K562 (cell line): ENCODE data around the gene COMP. TPM values are rescaled to one million over a fixed set of nuclear protein-coding genes. Genes with fewer than 3 reads are reported as not detected.

ENCODE experiments used
- ADNP ChIP-seq: fragments of 200-800 bp; sonication (Bioruptor generic); IDR thresholded peaks from 2 replicates; pipeline ENCODE4 v1.6.1; 2016; ENCODE audit warnings: missing genetic modification characterization, missing compliant biosample characterization
- BRD4 ChIP-seq: fragments of 200-600 bp; sonication (generic); IDR thresholded peaks from 2 replicates; pipeline ENCODE4 v1.6.1; 2017; ENCODE audit warnings: inconsistent platforms
- CBFA2T3 ChIP-seq: fragments of 450-650 bp; IDR thresholded peaks from 2 replicates; pipeline ENCODE4 v1.6.1; 2017
- CBX3 ChIP-seq, 2 experiments: IDR thresholded peaks; 1 replicate in 1 of 2; 2 replicates in 1 of 2; pipeline ENCODE4 v1.6.1; 2012; ENCODE audit warnings: inconsistent platforms in 2 of 2, low read length in 2 of 2, borderline replicate concordance in 1 of 2, control low read depth in 1 of 2
- CREB1 ChIP-seq, 2 experiments: sonication (generic) in 1 of 2; formaldehyde crosslinking in 1 of 2; IDR thresholded peaks; 2 replicates each; pipeline versions ENCODE4 v1.6.1 to v1.8.0; 2012 to 2022; ENCODE audit warnings: inconsistent platforms in 1 of 2, mild to moderate bottlenecking in 1 of 2, missing genetic modification reagents in 1 of 2, moderate library complexity in 1 of 2
- E2F3 ChIP-seq: fragments of 250-450 bp; sonication (Bioruptor Pico); IDR thresholded peaks from 2 replicates; pipeline ENCODE4 v1.4.0; 2020; ENCODE audit warnings: mild to moderate bottlenecking
- EGR1 ChIP-seq: fragments of 450-650 bp; conservative IDR thresholded peaks from 2 replicates; pipeline ENCODE4 v1.6.1; 2017; ENCODE audit warnings: mild to moderate bottlenecking
- ETV1 ChIP-seq: fragments of 450-650 bp; conservative IDR thresholded peaks from 2 replicates; pipeline ENCODE4 v1.6.1; 2016; ENCODE audit warnings: missing genetic modification characterization, control low read depth, low read depth, missing compliant biosample characterization
- HDAC2 ChIP-seq: fragments of 450-650 bp; IDR thresholded peaks from 2 replicates; pipeline ENCODE4 v1.6.1; 2016; ENCODE audit warnings: mild to moderate bottlenecking
- JUN ChIP-seq, 2 experiments: sonication (generic) in 1 of 2; formaldehyde crosslinking in 1 of 2; IDR thresholded peaks; 2 replicates each; pipeline versions ENCODE4 v1.6.1 to v1.8.0; 2012 to 2022; ENCODE audit warnings: borderline replicate concordance in 2 of 2, mild to moderate bottlenecking in 2 of 2, improper control_type of control experiment in 1 of 2, low read depth in 1 of 2, low read length in 1 of 2, missing genetic modification reagents in 1 of 2
- KHSRP ChIP-seq: fragments of 450-650 bp; IDR thresholded peaks from 2 replicates; pipeline ENCODE4 v1.6.1; 2017
- KLF13 ChIP-seq: fragments of 450-650 bp; IDR thresholded peaks from 2 replicates; pipeline ENCODE4 v1.6.1; 2016; ENCODE audit warnings: missing genetic modification characterization, low read depth, mild to moderate bottlenecking, missing compliant biosample characterization, moderate library complexity, borderline replicate concordance
- MAZ ChIP-seq, 2 experiments: fragments of 450-650 bp in 1 of 2; sonication (generic) in 1 of 2; formaldehyde crosslinking; IDR thresholded peaks in 1 of 2; conservative IDR thresholded peaks in 1 of 2; 2 replicates each; pipeline versions ENCODE4 v1.4.0 to v1.5.0; 2020; ENCODE audit warnings: mild to moderate bottlenecking in 1 of 2, missing genetic modification reagents in 1 of 2
- MLX ChIP-seq, 2 experiments: fragments of 450-650 bp in 1 of 2; sonication (generic) in 1 of 2; formaldehyde crosslinking; conservative IDR thresholded peaks; 2 replicates each; pipeline versions ENCODE4 v1.4.0 to v1.8.1; 2020 to 2022; ENCODE audit warnings: mild to moderate bottlenecking in 1 of 2, missing genetic modification reagents in 1 of 2
- MYC ChIP-seq, 2 experiments: fragments of 250-450 bp in 1 of 2; sonication (Bioruptor Pico) in 1 of 2; IDR thresholded peaks; 2 replicates each; pipeline versions ENCODE4 v1.5.1 to v1.6.1; 2012 to 2021; ENCODE audit warnings: low read depth in 2 of 2, borderline replicate concordance in 1 of 2, improper control_type of control experiment in 1 of 2, low read length in 1 of 2, mild to moderate bottlenecking in 1 of 2, moderate library complexity in 1 of 2
- NR2C2 ChIP-seq, 2 experiments: fragments of 200-800 bp in 1 of 2; sonication (Bioruptor generic) in 1 of 2; sonication (generic) in 1 of 2; formaldehyde crosslinking in 1 of 2; IDR thresholded peaks; 2 replicates each; pipeline versions ENCODE4 v1.6.1 to v1.8.0; 2016 to 2022; ENCODE audit warnings: mild to moderate bottlenecking in 1 of 2, missing compliant biosample characterization in 1 of 2, missing genetic modification characterization in 1 of 2, missing genetic modification reagents in 1 of 2
- PHF8 ChIP-seq: fragments of 200-600 bp; sonication (generic); IDR thresholded peaks from 2 replicates; pipeline ENCODE4 v1.6.1; 2012; ENCODE audit warnings: mixed run types, mild to moderate bottlenecking, inconsistent platforms, low read length, moderate library complexity, borderline replicate concordance
- PRPF4 ChIP-seq: fragments of 200-400 bp; formaldehyde crosslinking; IDR thresholded peaks from one replicate; pipeline ENCODE4 v1.6.1; 2017; ENCODE audit warnings: low read length, low read depth, mild to moderate bottlenecking; ENCODE audit not compliant: insufficient read depth, poor library complexity, severe bottlenecking
- SMARCA5 ChIP-seq: fragments of 450-650 bp; IDR thresholded peaks from 2 replicates; pipeline ENCODE4 v1.6.1; 2016
- TAF1 ChIP-seq: IDR thresholded peaks from 2 replicates; pipeline ENCODE4 v1.6.1; 2011; ENCODE audit warnings: mild to moderate bottlenecking, low read length, moderate library complexity; ENCODE audit not compliant: insufficient read depth, control insufficient read depth, severe bottlenecking; ENCODE audit errors: extremely low read depth
- ZKSCAN1 ChIP-seq: fragments of 150-350 bp; IDR thresholded peaks from 2 replicates; pipeline ENCODE4 v1.6.1; 2016; ENCODE audit warnings: low read depth, low read length
- ZNF12 ChIP-seq: sonication (generic); formaldehyde crosslinking; IDR thresholded peaks from 2 replicates; pipeline ENCODE4 v1.4.0; 2020; ENCODE audit warnings: mild to moderate bottlenecking, missing genetic modification reagents
- ZNF23 ChIP-seq: fragments of 250-450 bp; sonication (Bioruptor Pico); IDR thresholded peaks from 2 replicates; pipeline ENCODE4 v1.4.0; 2020; ENCODE audit warnings: mild to moderate bottlenecking
- ZSCAN29 ChIP-seq: fragments of 450-650 bp; IDR thresholded peaks from 2 replicates; pipeline ENCODE4 v1.6.1; 2017
- polyA plus RNA-seq, 8 experiments: library from polyadenylated mRNA; depleted of rRNA in 4 of 8; stranded (reverse) in 5 of 8; unstranded in 3 of 8; fragments of >200 nt; fragmentation: Nextera tagmentation in 2 of 8; fragmentation: Illumina TruSeq in 1 of 8; extraction: Ambion mirVana in 2 of 8; extraction: Trizol in 1 of 8; gene quantifications; 2 replicates each; pipeline versions ENCODE4 v1.2.1 to v1.2.3, GENCODE V29; 2011 to 2014; ENCODE audit warnings: inconsistent platforms in 1 of 8, missing spikeins in 1 of 8
- total RNA-seq, 7 experiments: library from RNA; depleted of rRNA in 6 of 7; stranded (reverse); fragments of >200 nt in 6 of 7; fragmentation: Illumina TruSeq in 2 of 7; extraction: Trizol in 2 of 7; gene quantifications; 2 replicates each; pipeline versions ENCODE4 v1.2.1 to v1.2.3, GENCODE V29; 2011 to 2021; ENCODE audit warnings: low replicate concordance in 1 of 7
- TF ChIP-seq, protein P1 (sequence below): sonication (generic); formaldehyde crosslinking; IDR thresholded peaks from 2 replicates; pipeline ENCODE4 v1.9.0; 2022; ENCODE audit warnings: mild to moderate bottlenecking, missing genetic modification reagents

COMP gene
- total and polyA plus RNA-seq, 9 of the 15 experiments (the other 6 are each of a cell fraction or from before 2014, with no cell fraction given) = 0.07 TPM; not detected in 8

DNA sequence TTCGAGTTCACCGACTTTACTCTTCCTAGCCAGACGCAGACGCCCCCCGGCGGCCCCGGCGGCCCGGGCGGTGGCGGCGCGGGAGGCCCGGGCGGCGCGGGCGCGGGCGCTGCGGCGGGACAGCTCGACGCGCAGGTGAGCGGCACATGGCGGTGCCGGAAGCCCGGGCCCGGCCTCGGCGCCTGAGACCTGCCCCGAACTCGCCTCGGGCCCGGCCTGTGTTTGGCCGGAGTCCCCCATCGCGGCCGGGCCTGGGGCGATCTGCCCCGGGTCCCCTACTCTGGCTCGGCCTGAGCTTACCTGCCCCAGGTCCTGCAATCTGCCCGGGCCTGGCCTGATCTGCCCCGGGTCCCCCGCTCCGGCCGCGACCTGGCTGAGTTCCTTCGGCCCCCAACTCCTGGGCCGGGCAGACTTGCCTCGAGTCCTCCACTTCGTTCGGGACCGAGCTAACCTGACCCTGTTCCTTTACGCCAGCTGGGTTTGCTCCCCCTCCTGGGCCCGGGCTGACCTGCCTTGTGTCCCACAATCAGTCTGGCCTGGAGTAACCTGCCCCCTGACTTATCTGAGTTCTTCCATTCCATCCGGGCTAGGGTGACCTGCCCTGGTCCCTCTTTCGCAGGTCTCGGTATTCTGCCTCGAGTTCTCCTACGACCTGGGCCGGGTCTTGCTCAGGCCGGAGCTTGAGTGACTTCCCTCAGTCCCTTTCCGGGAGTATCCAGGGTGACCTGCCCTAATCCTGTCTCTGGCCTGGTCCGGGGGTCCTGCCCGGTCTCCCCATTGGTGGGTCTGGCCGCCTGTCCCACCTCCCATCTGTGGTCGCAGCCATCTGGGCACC is 41.4 kb upstream of the COMP start (continued):
- TF ChIP-seq ZSCAN29 (0 out of 2 replicates have a peak, but pooled peaks have one; percentile 45), ETV1 (tag) (peak; percentile 37; the same call in 1 of the 2 replicates), PHF8 (no peak), TAF1 (peak; percentile 26), CBFA2T3 (0 out of 2 replicates have a peak, but pooled peaks have one; percentile 21), CREB1 (IDR thresholded peaks at IDR 0.05) (peak; percentile 14; the same call in 1 of the 2 replicates), CREB1 (CRISPR knock-in tag; IDR thresholded peaks at IDR 0.05) (0 out of 2 replicates have a peak, but pooled peaks have one; percentile 46), MLX (CRISPR knock-in tag; conservative IDR thresholded peaks at IDR 0.05) (no peak), CBX3 (IDR thresholded peaks at IDR 0.05; ENCODE audit: borderline replicate concordance in 1 of 2, low read length in 2 of 2) (no peak; a peak in 1 of 3 replicates), JUN (IDR thresholded peaks at IDR 0.05; ENCODE audit: borderline replicate concordance, low read depth, low read length) (no peak), JUN (CRISPR knock-in tag; IDR thresholded peaks at IDR 0.05; ENCODE audit: borderline replicate concordance) (0 out of 2 replicates have a peak, but pooled peaks have one; percentile 44), ZKSCAN1 (no peak), MYC (IDR thresholded peaks at IDR 0.05; ENCODE audit: low read depth, low read length) (no peak), MYC (CRISPR knock-in tag; IDR thresholded peaks at IDR 0.05; ENCODE audit: borderline replicate concordance, low read depth) (no peak), BRD4 (0 out of 2 replicates have a peak, but pooled peaks have one; percentile 11), KHSRP (no peak), PRPF4 (no peak), EGR1 (no peak), NR2C2 (CRISPR knock-in tag; IDR thresholded peaks at IDR 0.05) (no peak), NR2C2 (tag; IDR thresholded peaks at IDR 0.05) (0 out of 2 replicates have a peak, but pooled peaks have one; percentile 25), ZNF12 (CRISPR knock-in tag) (peak; percentile 58; the same call in 1 of the 2 replicates), ADNP (tag) (no peak), HDAC2 (0 out of 2 replicates have a peak, but pooled peaks have one; percentile 31), E2F3 (CRISPR knock-in tag) (no peak), MAZ (CRISPR knock-in tag; conservative IDR thresholded peaks at IDR 0.05 in 1 of 2, IDR thresholded peaks at IDR 0.05 in 1 of 2) (peak in 1 of 2 experiments; percentile 43; a peak in 2 of 4 replicates), KLF13 (tag) (0 out of 2 replicates have a peak, but pooled peaks have one; percentile 14), SMARCA5 (no peak), ZNF23 (CRISPR knock-in tag) (no peak)
- TF ChIP-seq, protein P1, sequence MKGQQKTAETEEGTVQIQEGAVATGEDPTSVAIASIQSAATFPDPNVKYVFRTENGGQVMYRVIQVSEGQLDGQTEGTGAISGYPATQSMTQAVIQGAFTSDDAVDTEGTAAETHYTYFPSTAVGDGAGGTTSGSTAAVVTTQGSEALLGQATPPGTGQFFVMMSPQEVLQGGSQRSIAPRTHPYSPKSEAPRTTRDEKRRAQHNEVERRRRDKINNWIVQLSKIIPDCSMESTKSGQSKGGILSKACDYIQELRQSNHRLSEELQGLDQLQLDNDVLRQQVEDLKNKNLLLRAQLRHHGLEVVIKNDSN (CRISPR knock-in tag) = 0 out of 2 replicates have a peak, but pooled peaks have one; percentile 11
